H9 (cell line): ENCODE data around the gene PLCH2. TPM values are rescaled to one million over a fixed set of nuclear protein-coding genes. Genes with fewer than 3 reads are reported as not detected.

Experiments used
- DNase-seq: peaks from one replicate; pipeline ENCODE4 v3.0.0-alpha.2; 2017
- H2AFZ ChIP-seq: one replicate; pipeline ENCODE4 v1.6.1; 2013; ENCODE audit warnings: mild to moderate bottlenecking, low read length, control low read depth, moderate library complexity
- H2AK5ac ChIP-seq: 2 replicates; pipeline ENCODE4 v1.6.1; 2013; ENCODE audit warnings: low read length, control low read depth, mixed read lengths; ENCODE audit not compliant: insufficient read length
- H2BK120ac ChIP-seq: one replicate; pipeline ENCODE4 v1.6.1; 2013; ENCODE audit warnings: low read depth, mild to moderate bottlenecking, low read length, control low read depth, inconsistent platforms; ENCODE audit not compliant: poor library complexity, severe bottlenecking
- H2BK12ac ChIP-seq: 2 replicates; pipeline ENCODE4 v1.6.1; 2013; ENCODE audit warnings: low read length, control low read depth, mixed read lengths, low read depth; ENCODE audit not compliant: insufficient read length
- H2BK15ac ChIP-seq: 2 replicates; pipeline ENCODE4 v1.6.1; 2013; ENCODE audit warnings: low read depth, low read length, control low read depth
- H2BK20ac ChIP-seq: one replicate; pipeline ENCODE4 v1.6.1; 2013; ENCODE audit warnings: low read depth, mild to moderate bottlenecking, low read length, control low read depth, inconsistent platforms; ENCODE audit not compliant: poor library complexity, severe bottlenecking
- H2BK5ac ChIP-seq: 2 replicates; pipeline ENCODE4 v1.6.1; 2013; ENCODE audit warnings: low read length, control low read depth, mixed read lengths; ENCODE audit not compliant: insufficient read length
- H3K14ac ChIP-seq: 2 replicates; pipeline ENCODE4 v1.6.1; 2013; ENCODE audit warnings: low read length, control low read depth; ENCODE audit not compliant: insufficient read depth
- H3K18ac ChIP-seq: 2 replicates; pipeline ENCODE4 v1.6.1; 2013; ENCODE audit warnings: low read depth, mild to moderate bottlenecking, mixed read lengths, low read length, control low read depth; ENCODE audit not compliant: insufficient read length
- H3K23ac ChIP-seq: 2 replicates; pipeline ENCODE4 v1.6.1; 2013; ENCODE audit warnings: low read length, control low read depth, mixed read lengths, low read depth; ENCODE audit not compliant: insufficient read length
- H3K23me2 ChIP-seq: 2 replicates; pipeline ENCODE4 v1.6.1; 2013; ENCODE audit warnings: low read depth, mild to moderate bottlenecking, mixed read lengths, low read length, control low read depth; ENCODE audit not compliant: insufficient read length, poor library complexity, severe bottlenecking
- H3K27ac ChIP-seq: 2 replicates; pipeline ENCODE4 v1.5.1; 2013; ENCODE audit warnings: low read length, control low read depth, mixed read lengths, low read depth; ENCODE audit not compliant: insufficient read length
- H3K27me3 ChIP-seq: 2 replicates; pipeline ENCODE4 v1.6.1; 2013; ENCODE audit warnings: low read length, control low read depth, inconsistent platforms; ENCODE audit not compliant: insufficient read depth
- H3K4ac ChIP-seq: 2 replicates; pipeline ENCODE4 v1.6.1; 2013; ENCODE audit warnings: low read depth, mild to moderate bottlenecking, control low read depth, inconsistent platforms, low read length, moderate library complexity
- H3K4me1 ChIP-seq: 2 replicates; pipeline ENCODE4 v1.6.1; 2013; ENCODE audit warnings: low read length, control low read depth, inconsistent platforms; ENCODE audit not compliant: insufficient read depth
- H3K4me2 ChIP-seq: 2 replicates; pipeline ENCODE4 v1.6.1; 2013; ENCODE audit warnings: low read length, control low read depth, mixed read lengths; ENCODE audit not compliant: insufficient read length, insufficient read depth
- H3K56ac ChIP-seq: 2 replicates; pipeline ENCODE4 v1.6.1; 2013; ENCODE audit warnings: low read depth, mild to moderate bottlenecking, mixed read lengths, low read length, control low read depth; ENCODE audit not compliant: insufficient read length
- H3K79me1 ChIP-seq: 2 replicates; pipeline ENCODE4 v1.6.1; 2013; ENCODE audit warnings: low read depth, mild to moderate bottlenecking, moderate library complexity, low read length, control low read depth, inconsistent platforms; ENCODE audit not compliant: insufficient read depth, poor library complexity, severe bottlenecking
- H3K79me2 ChIP-seq: 2 replicates; pipeline ENCODE4 v1.6.1; 2013; ENCODE audit warnings: low read length, control low read depth, inconsistent platforms; ENCODE audit not compliant: insufficient read depth
- H3K9ac ChIP-seq: 2 replicates; pipeline ENCODE4 v1.6.1; 2013; ENCODE audit warnings: low read length, control low read depth, mixed read lengths; ENCODE audit not compliant: insufficient read length; ENCODE audit errors: extremely low read depth
- H3K9me3 ChIP-seq: one replicate; pipeline ENCODE4 v1.6.1; 2013; ENCODE audit warnings: low read depth, low read length, inconsistent platforms; ENCODE audit not compliant: control insufficient read depth
- H3T11ph ChIP-seq: one replicate; pipeline ENCODE4 v1.6.1; 2013; ENCODE audit warnings: mild to moderate bottlenecking, low read length, control low read depth, inconsistent platforms
- H4K20me1 ChIP-seq: one replicate; pipeline ENCODE4 v1.6.1; 2013; ENCODE audit not compliant: control insufficient read depth, insufficient read length, insufficient read depth
- H4K5ac ChIP-seq: 2 replicates; pipeline ENCODE4 v1.6.1; 2013; ENCODE audit warnings: low read depth, mild to moderate bottlenecking, mixed read lengths, low read length, control low read depth; ENCODE audit not compliant: insufficient read length
- H4K8ac ChIP-seq: replicated peaks from 2 replicates; pipeline ENCODE4 v1.6.1; 2013; ENCODE audit warnings: low read length, control low read depth, mixed read lengths, low read depth; ENCODE audit not compliant: insufficient read length
- H4K91ac ChIP-seq: 2 replicates; pipeline ENCODE4 v1.6.1; 2013; ENCODE audit warnings: low read depth, mild to moderate bottlenecking, moderate library complexity, mixed read lengths, low read length, control low read depth; ENCODE audit not compliant: insufficient read length
- H3K27ac Mint-ChIP-seq, 3 experiments: 2 replicates in 2 of 3; 3 replicates in 1 of 3; pipeline ENCODE4 v1.8.0; 2020 to 2021; ENCODE audit warnings: mixed read lengths in 3 of 3, mild to moderate bottlenecking in 1 of 3, moderate library complexity in 1 of 3
- H3K27me3 Mint-ChIP-seq: 2 replicates; pipeline ENCODE4 v1.8.0; 2021; ENCODE audit warnings: low read depth, mild to moderate bottlenecking, moderate library complexity, mixed read lengths
- H3K36me3 Mint-ChIP-seq, 3 experiments: 2 replicates in 2 of 3; 3 replicates in 1 of 3; pipeline ENCODE4 v1.8.0; 2020 to 2021; ENCODE audit warnings: low read depth in 3 of 3, mixed read lengths in 3 of 3; ENCODE audit not compliant: insufficient read depth in 1 of 3
- H3K4me1 Mint-ChIP-seq, 2 experiments: 2 replicates each; pipeline ENCODE4 v1.8.0; 2020; ENCODE audit warnings: mixed read lengths in 2 of 2
- H3K4me3 Mint-ChIP-seq, 2 experiments: 2 replicates in 1 of 2; 3 replicates in 1 of 2; pipeline ENCODE4 v1.8.0; 2020 to 2021; ENCODE audit warnings: mild to moderate bottlenecking in 2 of 2, mixed read lengths in 2 of 2, moderate library complexity in 1 of 2
- H3K9me3 Mint-ChIP-seq, 2 experiments: 2 replicates in 1 of 2; 3 replicates in 1 of 2; pipeline ENCODE4 v1.8.0; 2020; ENCODE audit warnings: mild to moderate bottlenecking in 2 of 2, mixed read lengths in 2 of 2, moderate library complexity in 1 of 2
- CTCF ChIP-seq: fragments of 200-600 bp; sonication (generic); conservative IDR thresholded peaks from 3 replicates; pipeline ENCODE4 v1.8.0; 2021; ENCODE audit warnings: antibody characterized with exemption, mild to moderate bottlenecking
- WGBS: extraction: QIAGEN DNeasy Blood & Tissue Kit; methylation state at CpG from one replicate; pipeline ENCODE4 v1.1.7; 2013; ENCODE audit warnings: missing lambda C conversion rate, low lambda C conversion rate, mixed read lengths; ENCODE audit not compliant: insufficient read length; ENCODE audit errors: extremely low coverage; 5-methylcytosine and 5-hydroxymethylcytosine counted together
- total RNA-seq: library from RNA; stranded (reverse); gene quantifications from 2 replicates; pipeline ENCODE4 v1.2.1, GENCODE V29; 2021

Gene PLCH2
- total RNA-seq, 1 experiment from 2014 or later: 0.09 TPM

GRCh38 chr1:2436876-2437275 lies 39.2 kb upstream of the PLCH2 start:
- no peak overlapping the region for H2AK5ac ChIP-seq
- H3K36me3 Mint-ChIP-seq: no peaks in the 10 kb centered on the region
- no peak overlapping the region for H3K9ac ChIP-seq
- no CpG with 5 or more reads among the region's 7 CpGs for WGBS
- H2AFZ ChIP-seq: no peak overlapping the region
- no peak overlapping the region for H4K91ac ChIP-seq
- H2BK20ac ChIP-seq: no peak overlapping the region
- H3K14ac ChIP-seq: no peak overlapping the region
- no peak for DNase-seq
- no peak overlapping the region for H2BK5ac ChIP-seq
- no peak overlapping the region for H3K4ac ChIP-seq
- no peaks in the 10 kb centered on the region for H3K9me3 ChIP-seq
- no peak overlapping the region for H3K4me3 Mint-ChIP-seq
- no peak overlapping the region for H3K27ac ChIP-seq
- H3K27me3 Mint-ChIP-seq: peaks cover 38% of the 10 kb centered on the region
- H3K23me2 ChIP-seq: no peaks in the 10 kb centered on the region
- no peak overlapping the region for H2BK12ac ChIP-seq
- H3K79me1 ChIP-seq: no peaks in the 10 kb centered on the region
- no peaks in the 10 kb centered on the region for H3K9me3 Mint-ChIP-seq
- no peak overlapping the region for H3T11ph ChIP-seq
- no peaks in the 10 kb centered on the region for H3K79me2 ChIP-seq
- TF ChIP-seq CTCF: no peak
- no peak overlapping the region for H3K23ac ChIP-seq
- no peak overlapping the region for H4K5ac ChIP-seq
- H3K4me1 Mint-ChIP-seq: 0 out of 4 replicates have a peak, but pooled peaks cover 0 to 2% of the 10 kb centered on the region in 2 experiments
- H3K18ac ChIP-seq: no peak overlapping the region
- no peak overlapping the region for H2BK120ac ChIP-seq
- no peak overlapping the region for H3K4me2 ChIP-seq
- no peaks in the 10 kb centered on the region for H3K4me1 ChIP-seq
- H4K8ac ChIP-seq: no peak overlapping the region
- no peak overlapping the region; a peak in 1 of 7 replicates for H3K27ac Mint-ChIP-seq
- H3K56ac ChIP-seq: no peak overlapping the region
- H2BK15ac ChIP-seq: no peak overlapping the region
- H4K20me1 ChIP-seq: no peaks in the 10 kb centered on the region
- H3K27me3 ChIP-seq: no peaks in the 10 kb centered on the region
